ENCODE data around the gene RNF151. TPM values are rescaled to one million over a fixed set of nuclear protein-coding genes. Genes with fewer than 3 reads are reported as not detected.

Gene RNF151
- total RNA-seq, 2 experiments from 2014 or later = not detected

DNA sequence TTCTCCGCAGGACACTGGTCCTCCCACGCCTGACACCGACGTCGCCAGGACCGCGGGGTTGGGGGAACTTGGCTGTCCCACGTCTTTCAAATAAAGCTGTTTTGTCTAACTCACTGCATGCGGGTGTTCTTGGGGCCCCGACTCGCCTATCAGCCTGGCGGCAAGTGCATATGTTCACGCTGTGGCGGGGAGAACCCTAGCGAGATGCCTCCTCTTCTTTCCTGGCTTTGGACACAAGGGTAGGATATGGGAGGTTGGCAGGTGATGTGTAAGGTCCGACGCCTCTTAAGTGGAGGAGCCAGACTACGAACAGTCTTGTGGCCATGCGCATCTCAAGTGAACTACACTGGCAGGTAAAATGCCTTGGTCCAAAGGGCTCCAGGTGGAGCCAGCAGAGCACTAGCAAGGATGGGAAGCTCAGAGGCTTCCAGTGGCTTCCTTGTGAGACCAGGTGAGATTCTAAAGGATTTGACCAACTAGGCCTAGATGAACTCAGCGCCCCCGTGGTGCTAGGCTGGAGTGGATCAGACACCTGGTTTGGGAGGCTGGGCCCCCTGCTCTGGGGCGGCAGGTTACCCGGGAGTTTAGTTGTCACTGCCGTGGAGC lies 1.2 kb upstream of the RNF151 start:
- Mint-ChIP-seq H3K4me3 (peak overlapping the region; percentile 98), H3K9me3 (no peaks in the 10 kb centered on the region), H3K36me3 (ENCODE audit: low read depth) (peaks cover 52% of the 10 kb centered on the region), H3K27ac (peak overlapping the region; percentile 98), H3K27me3 (no peaks in the 10 kb centered on the region), H3K4me1 (ENCODE audit: low read depth) (peaks cover 42% of the 10 kb centered on the region)
- peak overlapping the region; percentile 91 for H3K4me3 ChIP-seq (ENCODE audit: low read length)
- H3K27me3 ChIP-seq (ENCODE audit: control insufficient read depth in 1 of 2, insufficient read depth in 2 of 2, low read length in 2 of 2) = no peaks in the 10 kb centered on the region
- no peak for ATAC-seq (ENCODE audit: poor library complexity)
- H3K4me1 ChIP-seq (ENCODE audit: insufficient read depth, low read length) = peaks cover 54% of the 10 kb centered on the region
- intact Hi-C loops (cut with DNase I, micrococcal nuclease) = loop anchor here in 1 of 2 experiments (10.0 kb wide), 1 partner anchor 1271 kb away; the partner anchor contains the start of gene WDR24
- no peak for DNase-seq
- TF ChIP-seq, protein P1, sequence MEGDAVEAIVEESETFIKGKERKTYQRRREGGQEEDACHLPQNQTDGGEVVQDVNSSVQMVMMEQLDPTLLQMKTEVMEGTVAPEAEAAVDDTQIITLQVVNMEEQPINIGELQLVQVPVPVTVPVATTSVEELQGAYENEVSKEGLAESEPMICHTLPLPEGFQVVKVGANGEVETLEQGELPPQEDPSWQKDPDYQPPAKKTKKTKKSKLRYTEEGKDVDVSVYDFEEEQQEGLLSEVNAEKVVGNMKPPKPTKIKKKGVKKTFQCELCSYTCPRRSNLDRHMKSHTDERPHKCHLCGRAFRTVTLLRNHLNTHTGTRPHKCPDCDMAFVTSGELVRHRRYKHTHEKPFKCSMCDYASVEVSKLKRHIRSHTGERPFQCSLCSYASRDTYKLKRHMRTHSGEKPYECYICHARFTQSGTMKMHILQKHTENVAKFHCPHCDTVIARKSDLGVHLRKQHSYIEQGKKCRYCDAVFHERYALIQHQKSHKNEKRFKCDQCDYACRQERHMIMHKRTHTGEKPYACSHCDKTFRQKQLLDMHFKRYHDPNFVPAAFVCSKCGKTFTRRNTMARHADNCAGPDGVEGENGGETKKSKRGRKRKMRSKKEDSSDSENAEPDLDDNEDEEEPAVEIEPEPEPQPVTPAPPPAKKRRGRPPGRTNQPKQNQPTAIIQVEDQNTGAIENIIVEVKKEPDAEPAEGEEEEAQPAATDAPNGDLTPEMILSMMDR (IDR thresholded peaks at IDR 0.05) = no peak
- peaks cover 34% of the 10 kb centered on the region for H3K36me3 ChIP-seq (ENCODE audit: insufficient read depth, low read length)
- peak overlapping the region; percentile 96 to 99 for H3K27ac ChIP-seq (ENCODE audit: low read depth in 1 of 2, low read length in 2 of 2)
- H3K9me3 ChIP-seq (ENCODE audit: control insufficient read depth in 1 of 2, insufficient read depth in 1 of 2, low read length in 2 of 2) = no peaks in the 10 kb centered on the region
- POLR2A ChIA-PET = interaction anchor here (0.6 to 3.5 kb wide), 37 partner anchors 8 to 1169 kb away, joined by 3 to 62 read pairs (median 5); partner anchors contain the start of genes ECI1, FAHD1, FLYWCH2 and GFER
- CTCF ChIA-PET = no interaction called here

DNA sequence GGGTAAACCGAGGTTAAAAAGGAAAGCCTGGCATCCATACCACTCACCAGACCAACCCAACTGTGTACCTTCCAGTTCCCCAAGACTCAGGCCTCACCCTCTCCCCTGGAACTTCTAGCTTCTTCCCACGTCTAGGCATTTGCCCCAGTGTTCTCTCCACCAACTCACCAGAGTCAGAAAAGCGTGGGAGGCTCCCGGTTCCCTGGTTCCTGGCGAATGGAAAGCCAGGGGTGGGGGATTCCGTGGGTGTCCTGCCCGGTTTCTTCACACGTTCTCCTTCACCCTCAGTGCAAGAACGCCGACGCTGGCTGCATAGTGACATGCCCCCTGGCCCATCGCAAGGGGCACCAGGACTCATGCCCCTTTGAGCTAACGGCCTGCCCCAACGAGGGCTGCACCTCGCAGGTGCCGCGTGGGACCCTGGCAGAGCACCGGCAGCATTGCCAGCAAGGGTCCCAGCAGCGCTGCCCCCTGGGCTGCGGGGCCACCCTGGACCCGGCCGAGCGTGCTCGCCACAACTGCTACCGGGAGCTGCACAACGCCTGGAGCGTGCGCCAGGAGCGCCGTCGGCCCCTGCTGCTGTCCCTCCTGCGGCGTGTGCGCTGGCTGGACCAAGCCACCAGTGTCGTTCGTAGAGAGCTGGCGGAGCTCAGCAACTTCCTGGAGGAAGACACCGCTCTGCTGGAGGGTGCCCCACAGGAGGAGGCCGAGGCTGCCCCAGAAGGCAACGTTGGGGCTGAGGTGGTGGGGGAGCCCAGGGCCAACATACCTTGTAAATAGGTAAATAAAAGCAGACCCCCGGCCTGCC lies 1.7 kb downstream of the RNF151 start:
- intact Hi-C loops (cut with DNase I, micrococcal nuclease) = loop anchor here in 1 of 2 experiments (10.0 kb wide), 1 partner anchor 1274 kb away; the partner anchor contains the start of gene WDR24
- Mint-ChIP-seq H3K9me3 (no peaks in the 10 kb centered on the region), H3K27me3 (no peaks in the 10 kb centered on the region), H3K27ac (no peak overlapping the region), H3K4me1 (ENCODE audit: low read depth) (peaks cover 43% of the 10 kb centered on the region), H3K36me3 (ENCODE audit: low read depth) (peaks cover 41% of the 10 kb centered on the region), H3K4me3 (peak overlapping the region; percentile 51)
- no peaks in the 10 kb centered on the region for H3K9me3 ChIP-seq (ENCODE audit: control insufficient read depth in 1 of 2, insufficient read depth in 1 of 2, low read length in 2 of 2)
- POLR2A ChIA-PET = no interaction called here
- no peak overlapping the region for H3K4me3 ChIP-seq (ENCODE audit: low read length)
- peaks cover 8% of the 10 kb centered on the region for H3K36me3 ChIP-seq (ENCODE audit: insufficient read depth, low read length)
- H3K27ac ChIP-seq (ENCODE audit: low read depth in 1 of 2, low read length in 2 of 2) = no peak overlapping the region
- H3K4me1 ChIP-seq (ENCODE audit: insufficient read depth, low read length) = peaks cover 51% of the 10 kb centered on the region
- CTCF ChIA-PET = no interaction called here
- TF ChIP-seq, protein P1 (IDR thresholded peaks at IDR 0.05) = no peak
- no peaks in the 10 kb centered on the region for H3K27me3 ChIP-seq (ENCODE audit: control insufficient read depth in 1 of 2, insufficient read depth in 2 of 2, low read length in 2 of 2)
- no peak for ATAC-seq (ENCODE audit: poor library complexity)
- DNase-seq = no peak

DNA sequence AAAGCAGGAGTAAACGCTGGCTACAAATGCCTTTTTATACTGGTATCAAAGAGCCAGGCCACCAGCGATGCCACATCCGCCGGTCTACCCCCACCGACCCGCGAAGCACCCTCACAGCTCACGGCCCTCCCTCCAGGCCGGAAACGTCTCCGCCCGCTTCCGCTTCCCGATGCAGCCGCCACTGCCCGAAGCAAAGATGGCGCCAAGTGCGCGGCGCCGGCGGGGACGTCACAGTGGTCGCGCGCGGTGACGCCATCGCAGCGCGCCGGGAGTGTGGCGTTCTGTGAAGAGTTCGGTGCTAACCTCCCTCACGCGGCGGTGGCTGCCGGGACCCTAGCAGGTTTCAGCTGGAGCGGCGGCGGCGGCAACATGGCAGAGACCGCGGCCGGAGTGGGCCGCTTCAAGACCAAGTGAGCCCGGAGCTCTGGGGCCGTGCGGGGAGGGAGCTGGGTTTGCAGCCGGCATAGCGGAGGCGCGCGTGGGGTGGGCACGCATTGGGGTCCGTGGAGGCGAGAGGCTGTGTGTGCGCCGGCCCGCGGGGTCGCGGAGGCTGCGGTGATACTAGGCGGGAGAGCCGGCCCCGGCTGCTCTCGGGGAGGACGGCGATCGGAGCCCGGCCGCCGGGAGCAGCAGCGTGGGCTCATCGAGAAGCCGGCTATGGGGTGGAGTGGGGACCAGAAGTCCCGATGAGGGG lies 5.3 kb downstream of the RNF151 start, which contains the start of gene TBL3:
Gene TBL3, plus strand, starts transcription at position 258 of the 694 bp plus-strand sequence. Its CDS starts 112 bp downstream, at position 370.
- H3K4me1 Mint-ChIP-seq (ENCODE audit: low read depth) = peaks cover 20% of the 10 kb centered on the region
- H3K9me3 Mint-ChIP-seq = no peaks in the 10 kb centered on the region
- H3K4me3 Mint-ChIP-seq = peak within 1 kb of the TSS; percentile 97
- peaks cover 35% of the 10 kb centered on the region for H3K36me3 Mint-ChIP-seq (ENCODE audit: low read depth)
- Histone ChIP-seq H3K9me3 (ENCODE audit: control insufficient read depth in 1 of 2, insufficient read depth in 1 of 2, low read length in 2 of 2) (no peaks in the 10 kb centered on the region), H3K27ac (ENCODE audit: low read depth in 1 of 2, low read length in 2 of 2) (peak within 1 kb of the TSS; percentile 87 to 92), H3K27me3 (ENCODE audit: control insufficient read depth in 1 of 2, insufficient read depth in 2 of 2, low read length in 2 of 2) (no peaks in the 10 kb centered on the region), H3K36me3 (ENCODE audit: insufficient read depth, low read length) (peaks cover 29% of the 10 kb centered on the region), H3K4me1 (ENCODE audit: insufficient read depth, low read length) (peaks cover 36% of the 10 kb centered on the region), H3K4me3 (ENCODE audit: low read length) (peak within 1 kb of the TSS; percentile 73)
- peak within 1 kb of the TSS; percentile 97 for H3K27ac Mint-ChIP-seq
- ATAC-seq (ENCODE audit: poor library complexity) = peak; percentile 97
- intact Hi-C loops (cut with DNase I, micrococcal nuclease) = loop anchor here in 1 of 2 experiments (1.0 to 5.0 kb wide), 3 partner anchors 20 to 75 kb away; partner anchors contain the start of genes NTHL1, TSC2 and ZNF598
- CTCF ChIA-PET = interaction anchor here (0.8 to 1.8 kb wide), 2 partner anchors 11 to 32 kb away, joined by 3 to 5 read pairs; no protein-coding TSS in a partner anchor
- no peaks in the 10 kb centered on the region for H3K27me3 Mint-ChIP-seq
- TF ChIP-seq, protein P1 (IDR thresholded peaks at IDR 0.05) = no peak
- DNase-seq = peak; percentile 92 to 98 (median 96)
- POLR2A ChIA-PET = interaction anchor here (0.6 to 2.2 kb wide), 19 partner anchors 8 to 574 kb away, joined by 3 to 31 read pairs (median 4); partner anchors contain the start of genes FAHD1, GFER, HAGH and MAPK8IP3
